Fibroblast of villous mesenchyme (primary cell): ENCODE results near the gene DUSP11. TPM values are rescaled to one million over a fixed set of nuclear protein-coding genes. Genes with fewer than 3 reads are reported as not detected.

Experiments
- DNase-seq: peaks from one replicate; pipeline ENCODE4 v3.0.0-alpha.2; 2010; ENCODE audit warnings: low read depth
- H3K4me3 ChIP-seq: 2 replicates; pipeline ENCODE4 v1.5.1; 2011; ENCODE audit warnings: low read depth, mild to moderate bottlenecking, low read length
- total RNA-seq: library from RNA; depleted of rRNA; stranded (reverse); fragments of >200 nt; gene quantifications from 2 replicates; pipeline ENCODE4 v1.2.3, GENCODE V29; 2012
- TF ChIP-seq, protein P1 (sequence below): IDR thresholded peaks from 2 replicates; pipeline ENCODE4 v1.5.1; 2012; ENCODE audit warnings: low read depth, mild to moderate bottlenecking, low read length; ENCODE audit not compliant: insufficient read depth

DUSP11 gene
- total RNA-seq, 1 donor: 38.4 TPM

- H3K4me3 ChIP-seq: no peak overlapping the region
- DNase-seq: no peak
- TF ChIP-seq, protein P1, sequence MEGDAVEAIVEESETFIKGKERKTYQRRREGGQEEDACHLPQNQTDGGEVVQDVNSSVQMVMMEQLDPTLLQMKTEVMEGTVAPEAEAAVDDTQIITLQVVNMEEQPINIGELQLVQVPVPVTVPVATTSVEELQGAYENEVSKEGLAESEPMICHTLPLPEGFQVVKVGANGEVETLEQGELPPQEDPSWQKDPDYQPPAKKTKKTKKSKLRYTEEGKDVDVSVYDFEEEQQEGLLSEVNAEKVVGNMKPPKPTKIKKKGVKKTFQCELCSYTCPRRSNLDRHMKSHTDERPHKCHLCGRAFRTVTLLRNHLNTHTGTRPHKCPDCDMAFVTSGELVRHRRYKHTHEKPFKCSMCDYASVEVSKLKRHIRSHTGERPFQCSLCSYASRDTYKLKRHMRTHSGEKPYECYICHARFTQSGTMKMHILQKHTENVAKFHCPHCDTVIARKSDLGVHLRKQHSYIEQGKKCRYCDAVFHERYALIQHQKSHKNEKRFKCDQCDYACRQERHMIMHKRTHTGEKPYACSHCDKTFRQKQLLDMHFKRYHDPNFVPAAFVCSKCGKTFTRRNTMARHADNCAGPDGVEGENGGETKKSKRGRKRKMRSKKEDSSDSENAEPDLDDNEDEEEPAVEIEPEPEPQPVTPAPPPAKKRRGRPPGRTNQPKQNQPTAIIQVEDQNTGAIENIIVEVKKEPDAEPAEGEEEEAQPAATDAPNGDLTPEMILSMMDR: no peak
Observed at GRCh38 chr2:73772819-73773218, 7.1 kb downstream of the DUSP11 start.

DNA sequence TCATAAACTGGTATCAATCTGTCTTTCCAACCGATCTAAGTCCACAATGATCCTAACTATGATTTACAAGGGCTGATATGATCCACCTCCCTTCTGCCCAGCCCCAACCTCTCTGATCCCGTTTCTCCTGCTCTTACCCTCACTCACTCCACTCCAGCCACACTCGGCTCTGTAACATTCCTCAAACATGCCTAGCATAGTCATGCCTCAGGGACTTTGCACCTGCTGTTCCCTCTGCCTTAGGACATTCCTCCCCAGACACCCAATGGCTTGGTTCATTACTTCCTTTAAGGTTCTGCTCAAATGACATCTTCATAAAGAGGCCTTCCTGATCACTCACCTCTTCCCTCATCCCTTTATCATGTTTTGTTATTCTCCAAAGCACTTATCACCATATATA, 9.2 kb downstream of the DUSP11 start:
- no peak for DNase-seq
- H3K4me3 ChIP-seq: no peak overlapping the region
- TF ChIP-seq, protein P1: no peak

DNA sequence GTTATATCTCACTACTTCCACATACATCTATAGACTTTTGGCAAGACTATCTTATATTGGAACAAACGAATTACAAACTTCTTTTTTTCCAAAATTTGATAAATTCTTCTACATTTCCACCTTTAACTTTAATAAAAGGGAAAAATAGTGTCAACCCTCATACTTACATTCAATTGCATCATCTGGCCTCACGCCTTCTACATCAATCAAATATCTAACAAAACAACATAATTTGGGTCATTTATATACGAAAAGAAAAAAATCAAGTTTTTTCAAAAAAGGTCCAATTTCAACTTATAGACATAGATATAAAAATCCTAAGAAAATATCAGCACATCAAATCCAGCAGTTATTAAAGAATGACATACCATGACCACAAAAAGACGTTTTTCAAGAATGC, 12.9 kb downstream of the DUSP11 start:
- no peak for DNase-seq

GRCh38 chr2:73766349-73766748, 13.6 kb downstream of the DUSP11 start:
- TF ChIP-seq, protein P1: no peak
- DNase-seq: no peak
- H3K4me3 ChIP-seq: no peak overlapping the region

More for the DNA sequence above, 12.9 kb downstream of the DUSP11 start:
- no peak overlapping the region for H3K4me3 ChIP-seq
- TF ChIP-seq, protein P1: no peak

GRCh38 chr2:73764945-73765344, 15.0 kb downstream of the DUSP11 start:
- DNase-seq: no peak
- TF ChIP-seq, protein P1: no peak
- H3K4me3 ChIP-seq: no peak overlapping the region

DNA sequence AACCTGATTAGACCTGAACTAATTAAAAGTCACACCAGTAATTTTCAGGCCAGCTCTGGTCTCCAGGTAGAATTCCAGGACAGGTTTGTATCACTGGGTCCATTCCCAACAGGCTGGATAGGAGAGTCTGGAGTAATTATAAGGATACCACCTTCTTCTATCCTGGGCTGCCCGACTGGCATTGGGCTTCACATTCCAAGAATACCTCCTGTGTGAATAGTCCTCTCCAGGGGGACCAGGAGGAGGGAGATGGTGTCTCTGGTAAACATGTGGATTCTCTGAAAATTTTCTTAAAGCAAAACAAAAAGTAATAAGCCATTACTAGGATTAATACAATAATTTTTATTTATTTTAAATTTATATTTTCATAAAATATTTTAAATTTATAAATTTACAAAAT, 17.3 kb downstream of the DUSP11 start:
- no peak for DNase-seq
- TF ChIP-seq, protein P1: no peak
- no peak overlapping the region for H3K4me3 ChIP-seq

- TF ChIP-seq, protein P1: no peak
- no peak overlapping the region for H3K4me3 ChIP-seq
- DNase-seq: peak; percentile 20
Observed at GRCh38 chr2:73759904-73760303, 20.0 kb downstream of the DUSP11 start.
